GM19193 (cell line): ENCODE measurements around the gene HUS1B.

ENCODE experiments used
- POLR2A ChIP-seq: IDR thresholded peaks from 4 replicates; pipeline ENCODE4 v1.6.1; 2011; ENCODE audit not compliant: insufficient read depth, insufficient read length; ENCODE audit errors: extremely low read depth

Gene HUS1B

GRCh38 chr6:684831-685636 is 28.1 kb upstream of the HUS1B start:
- TF ChIP-seq POLR2A, result no peak

GRCh38 chr6:683742-684440 is 27.0 kb upstream of the HUS1B start:
- TF ChIP-seq POLR2A, result no peak

- no peak for TF ChIP-seq POLR2A
These were observed 23.9 kb upstream of the HUS1B start for GRCh38 chr6:680666-681340.

- TF ChIP-seq POLR2A, result no peak
These were observed 23.4 kb upstream of the HUS1B start for GRCh38 chr6:680251-680650.

GRCh38 chr6:679282-679681 is 22.4 kb upstream of the HUS1B start:
- no peak for TF ChIP-seq POLR2A

- TF ChIP-seq POLR2A, result no peak
These were observed 21.6 kb upstream of the HUS1B start for GRCh38 chr6:678520-678919.

- no peak for TF ChIP-seq POLR2A
These were observed 21.0 kb upstream of the HUS1B start for GRCh38 chr6:677919-678318.

GRCh38 chr6:674956-675355 is 18.1 kb upstream of the HUS1B start:
- TF ChIP-seq POLR2A, result no peak

GRCh38 chr6:674406-674805 is 17.5 kb upstream of the HUS1B start:
- no peak for TF ChIP-seq POLR2A

- TF ChIP-seq POLR2A, result no peak
These were observed 10.5 kb upstream of the HUS1B start for GRCh38 chr6:667253-667927.

- TF ChIP-seq POLR2A, result no peak
These were observed 8.7 kb upstream of the HUS1B start for GRCh38 chr6:665403-666267.

GRCh38 chr6:659716-660581 is 3.0 kb upstream of the HUS1B start:
- TF ChIP-seq POLR2A, result no peak

- no peak for TF ChIP-seq POLR2A
These were observed 1.3 kb upstream of the HUS1B start for GRCh38 chr6:658244-658643.

GRCh38 chr6:657743-658142 is 843 bp upstream of the HUS1B start:
- no peak for TF ChIP-seq POLR2A

- no peak for TF ChIP-seq POLR2A
These were observed 2.8 kb downstream of the HUS1B start for GRCh38 chr6:654136-654535.
